GM10266 (cell line): ENCODE measurements around the gene METTL3.

ENCODE experiments used
- DNase-seq: peaks from one replicate; pipeline ENCODE4 v3.0.0; 2012; ENCODE audit errors: extremely low spot score
- CTCF ChIP-seq: IDR thresholded peaks from 2 replicates; pipeline ENCODE4 v1.5.1; 2012; ENCODE audit warnings: mild to moderate bottlenecking, low read depth; ENCODE audit not compliant: control insufficient read depth, insufficient read depth; ENCODE audit errors: missing control alignments

Gene METTL3

DNA sequence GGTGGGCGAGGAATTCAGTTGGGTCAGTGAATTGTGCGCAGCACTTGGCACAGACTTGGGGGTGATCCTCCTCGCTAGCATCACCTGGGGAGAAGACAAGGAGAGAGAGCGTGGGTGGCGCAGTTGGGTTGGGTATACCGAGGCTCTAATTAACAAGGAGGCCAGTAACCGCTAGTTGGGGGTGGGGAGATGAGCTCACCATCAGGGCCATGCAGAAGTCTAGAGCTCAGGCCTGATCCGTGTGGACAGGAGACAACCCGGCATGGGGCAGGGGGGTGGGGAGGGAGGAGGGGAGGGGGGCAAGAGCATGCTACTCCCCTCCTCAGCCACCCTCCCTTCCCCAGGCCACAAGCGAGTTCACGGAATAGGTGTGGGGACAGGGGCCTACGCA, 14.4 kb upstream of the METTL3 start:
- TF ChIP-seq CTCF, result no peak
- no peak for DNase-seq

- no peak for DNase-seq
Observed at GRCh38 chr14:21524575-21525490, 13.7 kb upstream of the METTL3 start.

DNA sequence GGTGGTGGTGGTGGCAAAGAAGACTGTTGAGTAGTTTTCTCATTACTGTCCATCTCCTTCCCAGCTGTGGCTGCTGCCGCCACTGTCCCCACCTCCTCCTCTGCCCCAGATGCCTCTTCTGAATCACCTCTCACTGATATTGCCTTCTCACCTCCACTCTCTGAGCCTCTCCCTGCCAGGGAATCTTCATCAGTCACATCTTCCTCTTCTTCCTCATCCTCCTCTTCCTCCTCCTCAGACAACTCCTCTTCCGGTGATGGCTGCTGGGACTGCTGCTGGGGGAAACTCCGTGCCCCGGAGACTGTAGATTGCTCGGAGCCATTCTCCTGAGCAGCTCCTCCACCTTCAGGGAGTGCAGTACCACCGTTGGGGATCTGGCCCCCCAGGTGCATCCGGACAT, 12.1 kb upstream of the METTL3 start:
- no peak for TF ChIP-seq CTCF
- no peak for DNase-seq

More at GRCh38 chr14:21524575-21525490, 13.7 kb upstream of the METTL3 start:
- no peak for TF ChIP-seq CTCF

GRCh38 chr14:21521501-21521900, 10.4 kb upstream of the METTL3 start:
- DNase-seq, result no peak
- no peak for TF ChIP-seq CTCF

DNA sequence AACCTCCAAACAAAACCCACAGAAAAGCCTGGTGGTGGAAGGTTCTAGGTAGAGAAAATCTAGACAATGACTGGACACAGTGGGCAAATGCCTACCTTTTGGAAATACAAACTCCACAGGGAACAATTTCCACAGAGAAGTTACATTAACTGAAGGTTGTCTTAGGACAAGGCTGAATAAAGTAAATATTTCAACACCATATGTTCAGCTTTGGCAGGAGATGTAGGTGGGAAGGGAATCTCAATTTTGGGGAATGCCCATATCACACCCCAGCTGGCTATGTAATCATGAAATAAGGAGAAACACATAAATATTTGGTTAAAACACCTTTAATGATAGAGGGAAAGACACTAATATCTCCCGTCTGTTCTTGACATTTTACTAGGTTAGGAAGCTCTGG, 9.6 kb upstream of the METTL3 start:
- no peak for TF ChIP-seq CTCF
- DNase-seq, result no peak

DNA sequence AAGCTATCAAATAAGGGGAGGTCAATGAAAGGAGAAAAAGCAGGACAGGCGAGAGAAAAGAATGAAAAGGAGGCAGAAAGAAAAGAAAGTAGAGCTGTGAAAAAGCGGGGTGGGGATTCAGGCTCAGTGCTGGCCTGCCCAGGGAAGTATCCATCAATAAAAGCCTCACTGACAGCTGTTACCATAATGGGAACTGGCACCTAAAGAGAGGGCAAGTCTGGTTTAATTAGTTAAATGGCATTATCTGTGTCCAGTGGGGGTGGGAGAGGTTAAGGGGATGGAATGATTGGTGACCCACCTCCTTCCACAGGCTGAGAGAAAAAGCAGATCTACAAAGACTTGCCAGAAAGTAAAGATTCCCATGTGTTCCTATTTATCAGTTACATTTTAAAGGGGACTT, 7.6 kb upstream of the METTL3 start:
- no peak for TF ChIP-seq CTCF
- no peak for DNase-seq

DNA sequence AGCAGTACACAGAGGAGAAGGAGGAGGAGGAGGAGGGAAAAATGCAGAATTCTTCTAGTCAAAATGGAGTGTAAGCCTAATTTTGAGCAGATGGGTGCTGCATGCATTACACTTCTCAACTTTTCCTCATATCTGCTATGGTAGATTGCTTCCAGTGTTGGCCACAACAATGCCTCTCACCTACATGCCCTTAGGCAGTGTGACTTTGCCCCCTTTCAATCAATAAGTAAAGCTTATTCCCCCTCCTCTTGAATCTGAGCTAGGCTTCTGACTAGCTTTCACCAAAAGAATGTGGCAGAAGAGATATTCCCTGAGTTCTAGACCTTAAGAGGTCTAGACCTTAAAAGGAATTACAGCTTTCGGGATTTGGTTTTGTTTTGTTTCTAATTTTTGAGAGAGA, 3.2 kb upstream of the METTL3 start:
- no peak for DNase-seq
- TF ChIP-seq CTCF, result no peak
